Measurements from ENCODE around the gene FCHSD1.

The FCHSD1 gene

DNA sequence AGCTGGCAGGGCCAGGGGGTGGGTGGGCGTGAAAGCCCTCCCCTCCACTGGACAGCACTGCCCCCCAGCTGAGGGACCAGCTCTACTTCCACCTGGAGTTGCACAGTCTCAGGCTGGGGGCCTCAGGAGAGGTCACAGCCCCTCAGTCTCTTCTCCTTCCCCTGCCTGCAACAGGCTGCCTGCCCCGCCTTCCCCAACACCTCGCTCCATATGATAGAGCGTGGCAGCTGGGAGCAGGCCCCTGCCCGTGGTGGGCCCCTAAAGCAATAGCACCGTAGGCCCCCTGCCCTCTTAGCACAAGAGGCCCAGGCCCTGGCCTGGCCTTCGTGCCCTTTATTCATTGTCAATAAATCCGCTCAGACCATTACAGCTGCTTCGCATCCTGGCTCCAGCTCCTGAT is 10.5 kb downstream of the FCHSD1 start:
- no peak for ATAC-seq

DNA sequence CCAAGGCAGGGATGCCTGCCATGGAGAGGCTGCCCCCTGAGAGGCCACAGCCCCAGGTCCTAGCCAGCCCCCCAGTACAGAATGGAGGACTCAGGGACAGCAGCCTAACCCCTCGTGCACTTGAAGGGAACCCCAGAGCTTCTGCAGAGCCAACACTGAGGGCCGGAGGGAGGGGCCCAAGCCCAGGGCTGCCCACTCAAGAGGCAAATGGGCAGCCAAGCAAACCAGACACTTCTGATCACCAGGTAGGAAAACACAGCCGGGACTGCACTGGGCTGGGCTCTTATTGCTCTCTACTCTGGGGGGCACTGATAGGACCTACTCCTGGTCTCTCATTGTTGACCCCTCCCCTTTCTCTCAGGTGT is 11.2 kb downstream of the FCHSD1 start:
- no peak for ATAC-seq

DNA sequence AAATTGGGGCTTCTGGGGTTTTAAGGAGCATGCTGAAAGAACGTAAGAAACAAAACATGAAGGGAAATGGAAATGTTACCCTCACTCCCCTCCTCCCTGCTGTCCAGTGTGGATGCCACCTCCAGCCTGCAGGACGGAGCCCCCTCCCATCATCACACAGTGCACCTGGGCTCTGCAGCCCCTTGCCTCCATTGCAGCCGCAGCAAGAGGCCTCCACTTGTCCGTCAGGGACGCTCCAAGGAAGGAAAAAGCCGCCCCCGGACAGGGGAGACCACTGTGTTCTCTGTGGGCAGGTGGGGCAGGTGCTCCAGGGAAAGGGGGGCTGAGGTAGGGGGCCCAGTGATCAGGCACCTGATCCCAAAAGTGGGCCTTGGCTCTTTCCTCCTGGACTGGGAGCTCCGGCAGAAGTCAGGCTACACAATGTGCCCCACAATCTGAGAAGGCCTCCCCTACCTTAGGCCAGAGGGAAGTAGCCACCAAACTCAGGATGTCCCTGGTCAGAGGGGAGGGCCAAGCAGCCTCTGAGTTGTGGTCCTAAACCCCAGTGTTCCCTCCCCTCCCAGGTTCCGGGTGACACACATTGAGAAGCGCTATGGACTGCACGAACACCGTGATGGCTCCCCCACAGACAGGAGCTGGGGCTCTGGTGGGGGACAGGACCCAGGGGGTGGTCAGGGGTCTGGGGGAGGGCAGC is 11.7 kb downstream of the FCHSD1 start:
- ATAC-seq = no peak

DNA sequence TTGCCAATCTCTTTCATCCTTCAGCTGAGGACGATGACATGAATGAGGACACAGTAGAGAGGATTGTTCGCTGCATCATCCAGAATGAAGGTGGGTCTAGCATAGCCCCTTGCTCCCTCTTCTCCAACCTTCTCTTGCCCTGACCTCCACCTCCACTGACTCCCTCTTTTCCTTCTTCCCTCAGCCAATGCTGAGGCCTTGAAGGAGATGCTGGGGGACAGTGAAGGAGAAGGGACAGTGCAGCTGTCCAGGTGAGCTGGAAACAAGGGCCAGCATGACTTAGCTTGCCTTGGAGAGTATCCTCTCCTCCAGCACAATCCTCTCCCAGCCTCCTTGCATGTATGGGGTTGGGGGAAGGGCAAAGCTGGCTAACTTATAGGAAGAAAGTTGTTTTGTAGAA is 12.4 kb downstream of the FCHSD1 start:
- ATAC-seq = no peak

DNA sequence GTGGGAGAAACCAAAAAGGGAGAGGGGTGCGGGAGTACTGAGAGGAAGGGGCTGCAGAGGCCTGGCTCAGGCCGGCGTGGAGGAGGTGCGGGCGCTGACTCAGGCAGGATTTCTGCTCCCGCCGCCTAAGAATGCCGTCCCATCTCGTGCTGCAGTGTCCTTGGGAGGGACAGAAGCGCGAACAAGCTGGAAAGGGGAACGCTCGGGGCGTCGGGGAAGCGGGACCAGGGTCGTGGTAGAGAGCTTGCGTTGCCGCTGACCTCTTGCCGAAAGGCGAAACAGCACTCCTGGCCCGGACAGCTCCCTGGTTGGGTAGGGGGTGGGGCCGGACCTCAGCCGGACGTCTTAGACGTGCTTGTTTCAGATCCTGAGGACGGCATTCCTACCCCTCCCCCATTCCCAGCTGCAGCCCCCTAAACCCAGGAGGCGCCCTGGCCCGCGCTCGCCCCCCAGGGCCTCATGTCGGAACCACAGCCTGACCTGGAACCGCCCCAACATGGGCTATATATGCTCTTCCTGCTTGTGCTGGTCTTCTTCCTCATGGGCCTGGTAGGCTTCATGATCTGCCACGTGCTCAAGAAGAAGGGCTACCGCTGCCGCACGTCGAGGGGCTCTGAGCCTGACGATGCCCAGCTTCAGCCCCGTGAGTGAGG is 13.3 kb downstream of the FCHSD1 start:
- ATAC-seq = peak; percentile 17 to 22

DNA sequence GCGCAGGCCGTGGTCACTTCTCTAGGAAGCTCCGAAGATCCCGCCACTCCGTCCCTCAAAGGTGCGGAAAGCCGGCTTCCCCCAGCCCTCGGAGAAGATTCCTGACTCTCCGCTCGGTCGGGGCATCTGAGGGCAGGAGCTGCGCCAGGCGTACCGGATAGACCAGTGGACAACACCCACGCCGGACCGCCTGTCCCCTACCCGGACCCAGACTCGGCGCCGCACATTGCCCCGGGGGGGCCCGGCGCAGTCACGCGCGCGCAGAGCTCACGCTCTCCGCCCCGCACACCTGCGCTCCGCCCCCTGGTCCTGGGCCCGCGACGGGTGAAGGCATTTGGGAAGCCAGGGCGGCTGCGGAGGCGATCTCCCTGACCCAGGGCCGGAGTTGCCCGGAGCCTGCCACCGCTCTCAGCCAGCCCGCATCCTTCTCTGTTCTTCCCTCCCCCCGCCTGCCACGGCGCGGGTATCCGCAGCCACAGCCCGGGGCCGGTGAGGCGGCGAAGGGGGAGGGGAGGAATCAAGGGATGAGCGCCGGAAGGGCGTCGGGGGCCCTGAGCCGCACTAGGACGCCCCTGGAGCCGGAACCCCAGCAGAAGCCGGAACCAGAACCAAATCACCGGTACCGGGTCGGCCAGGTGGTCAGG is 14.0 kb downstream of the FCHSD1 start:
- peak; percentile 62 to 66 for ATAC-seq

DNA sequence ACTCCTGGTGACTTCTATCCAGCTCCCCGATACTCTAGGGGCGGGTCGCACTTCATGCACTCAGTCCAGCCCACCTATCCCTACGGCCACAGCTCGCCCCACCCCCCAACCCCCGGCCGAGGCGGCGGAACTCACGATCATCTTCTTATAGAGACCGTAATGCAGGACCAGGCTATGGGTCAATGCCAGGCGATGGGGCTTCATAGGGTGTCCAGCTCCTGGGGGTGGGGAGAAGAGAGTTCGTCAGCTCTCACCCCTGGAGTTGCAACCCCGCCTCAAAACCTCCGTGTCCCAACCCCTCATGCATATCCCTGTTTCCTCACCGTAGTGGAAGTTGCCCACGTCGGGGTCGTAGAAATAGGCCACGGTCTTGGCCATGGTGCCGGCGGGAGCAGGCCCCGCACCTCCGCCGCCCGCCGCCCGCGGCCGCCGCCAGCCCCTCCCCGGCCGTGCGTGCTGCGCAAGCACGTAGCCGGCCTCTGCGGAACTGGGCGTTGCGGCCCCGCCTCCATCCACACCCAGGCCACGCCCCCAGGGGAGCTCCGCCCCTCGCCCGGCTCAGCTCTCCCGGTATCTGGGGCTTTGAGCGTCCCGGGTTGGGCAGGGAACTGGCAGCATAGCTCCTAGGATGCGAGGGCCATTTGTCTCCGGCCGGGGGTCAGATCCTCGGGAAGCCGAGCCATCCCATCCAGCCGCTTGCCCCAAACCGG is 14.7 kb downstream of the FCHSD1 start, which contains the start of the genes HDAC3 and RELL2:
HDAC3 (minus strand) TSS at position 437 of the 710 bp plus-strand sequence; CDS start at position 378, 59 bp downstream.
RELL2 (plus strand) TSS at position 585 of the 710 bp plus-strand sequence. CDS start 1,229 bp downstream, outside the sequence.
- peak; percentile 83 to 84 for ATAC-seq

DNA sequence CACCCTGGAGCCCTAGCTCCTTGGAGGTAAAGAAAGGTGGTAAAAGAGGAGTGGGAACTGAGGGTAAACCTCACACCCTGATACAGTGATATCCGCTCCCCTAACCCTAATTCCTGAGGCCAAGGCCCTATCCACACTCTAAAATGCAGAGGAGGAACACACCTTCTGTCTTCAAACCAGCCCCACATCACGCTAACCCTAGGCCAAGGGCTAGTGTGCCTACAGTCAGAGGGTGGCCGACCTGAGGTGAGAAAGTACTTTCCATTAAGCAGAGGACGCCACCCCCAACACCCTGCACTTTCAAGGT is 15.2 kb downstream of the FCHSD1 start:
- ATAC-seq = no peak

DNA sequence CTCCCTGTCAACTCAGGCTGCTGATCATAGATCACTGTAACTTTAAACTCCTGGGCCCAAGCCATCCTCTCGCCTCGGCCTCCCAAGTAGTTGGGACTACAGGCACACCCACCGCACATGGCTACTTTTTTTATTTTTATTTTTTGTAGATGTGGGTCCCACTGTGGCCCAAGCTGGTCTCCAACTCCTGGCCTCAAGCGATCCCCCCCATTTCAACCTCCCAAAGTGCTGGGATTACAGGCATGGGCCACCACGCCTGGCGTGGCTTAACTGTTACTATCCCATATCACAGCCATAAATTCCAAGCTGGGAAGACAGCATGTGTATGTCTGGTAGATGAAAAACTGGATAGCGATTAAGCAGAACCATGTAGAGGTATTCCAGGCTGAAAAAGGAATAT is 15.6 kb downstream of the FCHSD1 start:
- no peak for ATAC-seq

DNA sequence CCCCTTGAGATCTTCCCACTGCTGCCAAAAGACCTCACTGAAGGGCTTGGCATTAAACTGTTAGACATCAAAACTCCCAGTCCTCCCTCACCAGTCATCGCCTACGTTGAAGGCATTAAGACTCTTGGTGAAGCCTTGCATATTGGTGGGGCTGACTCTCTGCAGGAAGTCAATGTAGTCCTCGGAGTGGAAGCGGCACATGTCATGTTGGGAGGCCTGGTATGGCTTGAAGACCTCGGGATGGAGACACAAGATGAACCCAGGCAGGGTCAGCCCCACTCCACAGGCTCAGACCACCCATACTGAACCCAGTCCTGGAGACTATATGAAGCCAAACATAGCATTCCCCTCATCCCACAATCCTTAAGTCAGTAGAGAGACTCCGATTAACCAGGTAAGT is 16.5 kb downstream of the FCHSD1 start:
- no peak for ATAC-seq

DNA sequence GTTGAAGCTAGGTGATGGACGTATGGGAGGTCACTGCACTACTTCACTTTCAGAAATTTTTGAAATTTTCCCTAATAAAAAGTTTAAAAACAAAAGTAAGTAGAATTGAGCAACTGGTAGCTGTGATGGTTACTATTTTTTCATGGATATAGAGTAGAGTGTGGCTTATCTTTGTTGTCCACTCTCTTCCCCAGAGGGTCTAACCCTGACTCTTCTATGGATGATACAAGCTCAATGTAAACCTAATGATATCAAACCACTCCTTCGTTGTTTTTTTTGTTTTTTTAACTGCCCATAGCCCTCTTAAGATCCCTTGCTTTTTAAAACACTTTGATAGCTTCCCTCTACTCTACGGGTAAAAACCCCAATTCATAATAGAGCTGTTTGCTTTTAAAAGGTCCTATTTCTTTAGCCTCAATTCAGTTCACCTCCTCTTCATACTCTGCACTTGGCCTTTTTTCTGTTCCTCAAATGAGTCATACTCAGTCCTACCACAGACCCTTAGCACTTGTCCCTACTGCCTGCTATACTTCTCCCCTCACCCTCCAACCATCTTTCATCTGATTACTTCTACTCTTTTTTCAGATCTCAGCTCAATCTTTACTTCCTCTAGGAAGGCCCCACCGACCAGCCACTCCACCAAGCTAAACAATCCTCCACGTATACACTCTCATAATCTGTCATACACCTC is 17.2 kb downstream of the FCHSD1 start:
- peak in 1 of 2 donors; percentile 10 for ATAC-seq

DNA sequence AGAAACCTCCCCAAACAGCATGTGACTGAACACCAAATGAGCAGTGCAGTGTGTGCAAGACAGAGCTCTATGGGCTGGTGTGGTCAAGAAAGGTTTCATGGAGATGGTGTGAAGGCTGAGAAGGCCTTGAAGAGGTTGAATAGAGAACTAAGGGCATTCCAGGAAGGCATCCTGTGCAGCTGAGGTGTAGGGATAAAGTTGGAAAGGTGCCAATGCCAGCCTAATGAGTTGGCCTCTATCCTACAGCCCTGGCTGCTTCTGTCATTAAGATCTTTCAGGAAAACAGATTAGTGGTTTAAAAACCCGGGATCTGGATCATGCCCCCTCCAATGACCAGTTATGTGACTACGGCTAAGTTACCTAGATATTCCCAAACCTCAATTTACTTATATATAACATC is 18.6 kb downstream of the FCHSD1 start:
- ATAC-seq = no peak

DNA sequence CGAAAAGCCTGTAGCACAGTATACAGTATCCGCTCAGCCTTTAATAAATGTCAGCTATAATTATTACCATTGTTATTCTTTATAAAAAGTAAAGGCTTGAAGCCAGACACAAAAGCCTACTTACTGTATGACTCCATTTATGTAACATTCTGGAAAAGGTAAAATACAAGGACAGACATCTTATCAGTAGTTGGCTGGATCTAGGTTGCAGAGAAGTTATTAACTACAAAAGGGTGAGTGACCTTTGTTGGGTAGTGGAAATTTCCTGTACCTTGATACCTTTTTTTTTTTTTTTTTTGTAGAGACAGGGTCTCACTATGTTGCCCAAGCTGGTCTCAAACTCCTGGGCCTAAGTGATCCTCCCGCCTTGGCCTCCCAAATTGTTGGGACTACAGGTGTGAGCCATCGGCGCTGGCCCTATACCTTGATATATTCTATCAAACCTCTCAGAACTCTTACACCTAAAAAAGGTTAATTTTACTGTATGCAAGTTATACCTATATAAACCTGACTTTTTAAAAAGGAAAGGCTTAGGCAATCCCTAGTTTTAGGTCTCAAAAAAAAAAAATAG is 20.6 kb downstream of the FCHSD1 start:
- no peak for ATAC-seq

DNA sequence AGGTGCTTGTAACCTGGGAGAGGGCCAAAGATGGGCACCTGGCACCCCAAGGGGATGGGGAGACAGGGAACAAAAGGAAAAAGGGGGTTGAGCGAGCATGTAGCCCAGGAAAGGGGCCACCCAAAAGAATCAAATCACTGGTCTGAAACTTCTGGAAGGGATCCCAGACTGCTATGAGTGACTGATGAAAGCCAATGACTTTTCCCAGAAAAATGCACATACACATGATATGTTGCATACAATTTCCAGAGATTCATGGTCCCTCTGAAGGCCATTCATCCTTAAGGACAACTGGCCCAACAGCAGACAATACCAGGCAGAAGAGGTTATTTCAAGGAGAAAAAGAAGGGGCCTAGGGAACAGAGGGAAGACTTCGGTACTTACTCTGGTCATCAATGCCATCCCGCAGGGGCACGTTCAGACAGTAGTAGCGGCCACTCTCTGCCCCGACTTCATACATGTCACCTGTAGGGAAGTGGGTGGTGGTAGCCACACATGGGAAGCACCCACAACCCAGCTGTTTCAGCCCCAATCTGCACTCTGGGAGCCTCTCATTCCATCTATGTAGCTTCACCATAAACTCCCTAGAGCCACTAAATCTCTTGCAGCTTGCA is 22.9 kb downstream of the FCHSD1 start:
- no peak for ATAC-seq

DNA sequence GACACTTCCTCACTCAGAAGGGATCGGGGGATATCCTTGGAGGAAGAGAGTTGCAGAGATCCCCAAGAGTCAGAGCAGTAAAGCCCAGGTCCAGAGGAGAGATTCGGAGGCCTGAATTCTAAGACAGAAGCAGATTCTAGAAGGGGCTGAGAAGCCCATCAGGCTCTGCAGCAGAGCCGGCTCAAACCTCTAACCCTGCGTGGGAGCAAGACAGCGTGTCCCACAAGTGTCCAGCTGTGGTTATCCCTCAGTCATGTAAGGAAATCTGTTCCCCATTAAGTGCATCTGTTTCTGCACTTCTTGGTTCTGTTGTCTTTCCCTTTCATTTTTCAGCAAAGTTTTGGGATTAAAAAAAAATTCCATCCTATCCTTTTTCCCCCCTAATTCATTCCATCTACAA is 27.6 kb downstream of the FCHSD1 start:
- ATAC-seq = no peak

DNA sequence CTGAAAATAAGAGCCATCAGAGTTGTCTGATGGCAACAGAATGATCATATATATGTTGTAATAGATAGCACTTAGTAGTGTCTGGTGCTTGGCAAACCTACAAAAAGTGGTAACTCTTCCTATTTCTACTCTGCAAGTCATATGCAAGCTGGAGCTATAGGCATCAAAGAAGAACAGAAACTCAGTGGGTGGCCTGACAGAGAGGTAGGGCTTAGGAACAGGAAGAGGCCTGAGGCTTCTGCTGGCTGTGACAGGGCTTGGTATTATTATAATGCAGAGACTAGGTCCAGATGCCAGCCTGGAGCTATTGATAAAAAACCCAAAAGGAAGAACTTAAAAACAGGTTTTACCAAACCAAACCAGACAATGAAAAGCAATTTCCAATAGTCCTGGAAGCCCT is 28.0 kb downstream of the FCHSD1 start:
- peak in 1 of 2 donors; percentile 13 for ATAC-seq

DNA sequence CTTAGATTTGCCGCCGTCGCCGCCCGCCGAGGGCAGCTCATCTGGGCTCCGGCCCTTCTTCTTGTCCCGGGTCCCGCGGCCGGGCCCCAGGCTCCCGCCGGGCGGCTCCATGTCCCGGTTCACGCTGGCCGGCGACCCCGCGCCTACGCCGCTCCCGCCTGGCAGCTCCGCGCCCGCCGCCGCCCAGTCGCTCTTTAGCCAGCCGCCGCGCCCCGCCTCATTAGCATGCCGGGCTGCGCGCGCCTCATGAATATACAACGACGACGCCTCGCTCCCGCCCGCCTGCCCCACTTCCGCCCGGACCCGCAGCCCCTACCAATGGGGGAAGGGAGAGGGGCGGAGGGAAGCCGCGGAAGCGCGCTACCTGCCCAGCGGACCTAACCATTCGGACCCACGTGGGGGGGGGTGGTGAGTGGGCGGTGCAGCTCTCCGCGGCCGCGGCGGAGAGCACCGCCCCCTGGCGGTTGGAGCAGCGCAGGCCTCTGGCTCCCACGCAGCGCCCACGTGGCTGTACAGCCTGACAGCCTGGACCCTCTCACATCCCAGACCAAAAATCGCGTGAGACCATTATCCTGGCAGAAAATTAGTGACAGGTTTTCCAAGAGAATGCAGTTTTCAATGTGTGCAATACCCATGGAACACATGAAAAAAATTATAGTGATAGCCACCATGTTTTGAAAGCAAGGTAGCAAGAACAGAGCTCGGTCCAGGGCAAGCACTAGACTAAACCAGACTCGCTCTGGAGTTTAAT is 32.2 kb downstream of the FCHSD1 start, which contains the start of gene DIAPH1:
DIAPH1 (minus strand) TSS at position 197 of the 751 bp plus-strand sequence; CDS start at position 111, 86 bp downstream.
- peak; percentile 93 for ATAC-seq

DNA sequence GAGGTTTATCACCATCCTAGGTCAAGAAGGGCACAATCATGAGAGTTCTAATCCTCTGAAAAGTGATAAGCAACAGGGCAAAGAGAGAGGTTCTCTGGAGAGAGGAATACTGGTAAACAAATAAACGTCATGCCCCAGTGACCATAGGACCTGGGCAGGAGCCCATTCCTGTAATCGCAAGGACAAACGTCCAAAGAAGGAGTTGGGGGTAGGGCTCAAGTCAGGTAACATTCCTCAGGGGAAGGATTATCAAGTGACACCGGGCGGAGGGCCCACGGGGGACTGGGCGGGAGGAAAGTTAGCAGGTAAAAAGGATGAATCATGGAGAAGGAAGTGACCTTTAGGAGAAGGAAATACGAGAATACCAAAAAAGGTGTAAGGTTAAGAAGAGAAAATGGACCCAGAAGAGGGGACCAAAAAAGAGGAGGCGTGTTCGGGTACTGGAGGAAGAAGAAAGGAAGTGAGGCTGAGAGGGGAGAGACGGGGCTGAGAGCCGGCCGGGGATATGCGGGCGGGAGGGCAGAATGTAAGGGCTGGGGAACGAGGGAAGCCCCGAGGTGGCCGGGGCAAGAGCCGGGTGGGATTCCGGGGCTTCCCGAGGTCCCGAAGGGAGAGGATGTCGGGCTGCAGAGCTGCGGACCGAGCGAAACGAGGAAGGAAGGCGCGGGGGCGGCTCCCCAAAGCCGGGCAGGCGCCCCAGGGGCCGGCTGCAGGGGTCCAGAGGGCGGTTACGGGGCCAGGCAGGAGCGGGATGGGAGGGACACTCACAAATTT is 33.0 kb downstream of the FCHSD1 start:
- peak; percentile 23 to 28 for ATAC-seq

DNA sequence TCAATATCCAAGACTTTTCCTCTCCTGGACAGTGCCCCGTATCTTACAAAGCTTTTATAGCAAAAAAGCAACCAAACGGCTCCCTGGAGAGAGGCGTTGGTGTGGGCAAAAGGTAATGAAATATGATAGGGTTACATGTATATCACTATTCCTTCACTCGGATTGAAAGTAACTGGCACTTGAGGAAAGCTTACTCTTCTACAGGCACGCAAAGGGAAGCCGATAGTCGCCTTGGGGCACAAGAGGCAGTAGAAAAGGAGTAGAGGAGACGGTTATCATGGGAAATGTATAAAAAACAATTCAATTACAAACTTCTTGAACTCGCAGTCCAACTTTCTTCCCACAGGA is 33.6 kb downstream of the FCHSD1 start:
- ATAC-seq = no peak

DNA sequence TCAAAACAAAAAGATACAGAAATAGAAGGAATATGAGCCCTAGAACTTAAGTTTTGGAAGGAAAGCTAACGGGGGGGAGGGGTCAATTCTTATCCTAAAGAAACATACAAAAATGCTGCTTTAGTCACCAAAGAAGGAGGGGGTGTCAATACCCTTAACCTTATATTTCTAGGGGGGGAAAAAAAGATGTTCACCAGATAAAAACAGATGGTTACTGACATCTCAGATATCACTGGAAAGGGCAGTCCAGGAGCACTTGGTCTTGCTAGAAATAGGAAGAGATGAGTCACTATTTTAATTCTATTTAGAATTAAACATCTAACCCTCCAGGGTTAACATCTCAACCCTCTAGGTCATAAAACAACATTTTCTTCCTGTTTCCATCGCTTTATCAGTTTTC is 34.1 kb downstream of the FCHSD1 start:
- no peak for ATAC-seq
